SH-SY5Y (cell line): Measurements from ENCODE around the gene KCNG2.

Experiments used
- GATA2 ChIP-seq: IDR thresholded peaks from 2 replicates; pipeline ENCODE4 v1.6.1; 2011; ENCODE audit warnings: mild to moderate bottlenecking, low read depth, low read length
- GATA3 ChIP-seq: IDR thresholded peaks from 2 replicates; pipeline ENCODE4 v1.6.1; 2011; ENCODE audit warnings: low read depth, mild to moderate bottlenecking, low read length, moderate library complexity

GRCh38 chr18:79878741-79879378 lies 81.1 kb downstream of the KCNG2 start:
- TF ChIP-seq GATA3 (no peak), GATA2 (no peak)
